Hepatocyte (in vitro differentiated cells): Measurements from ENCODE around the gene IL15. TPM values are rescaled to one million over a fixed set of nuclear protein-coding genes. Genes with fewer than 3 reads are reported as not detected.

Experiments
- DNase-seq: peaks from one replicate; pipeline ENCODE4 v3.0.0-alpha.2; 2016; ENCODE audit warnings: low spot score
- H2AFZ ChIP-seq: fragments of 200-600 bp; sonication (generic); 2 replicates; pipeline ENCODE4 v1.6.0; 2016; ENCODE audit warnings: antibody characterized with exemption, mild to moderate bottlenecking
- H3K27ac ChIP-seq: fragments of 200-600 bp; sonication (generic); 2 replicates; pipeline ENCODE4 v1.5.1; 2016; ENCODE audit warnings: mild to moderate bottlenecking
- H3K27me3 ChIP-seq: fragments of 200-600 bp; sonication (generic); 2 replicates; pipeline ENCODE4 v1.6.1; 2016
- H3K36me3 ChIP-seq: fragments of 200-600 bp; sonication (generic); replicated peaks from 2 replicates; pipeline ENCODE4 v1.5.1; 2016; ENCODE audit warnings: low read depth; ENCODE audit not compliant: insufficient read depth
- H3K4me1 ChIP-seq: fragments of 200-600 bp; sonication (generic); 2 replicates; pipeline ENCODE4 v1.5.1; 2016; ENCODE audit warnings: mild to moderate bottlenecking, moderate library complexity; ENCODE audit not compliant: insufficient read depth
- H3K4me2 ChIP-seq: fragments of 200-600 bp; sonication (generic); 2 replicates; pipeline ENCODE4 v1.6.0; 2016
- H3K4me3 ChIP-seq: fragments of 200-600 bp; sonication (generic); 2 replicates; pipeline ENCODE4 v1.5.1; 2016; ENCODE audit warnings: mild to moderate bottlenecking
- H3K79me2 ChIP-seq: fragments of 200-600 bp; sonication (generic); 2 replicates; pipeline ENCODE4 v1.6.0; 2017; ENCODE audit warnings: mild to moderate bottlenecking
- H3K9me2 ChIP-seq: fragments of 200-600 bp; sonication (generic); replicated peaks from 2 replicates; pipeline ENCODE4 v1.6.0; 2017; ENCODE audit warnings: mild to moderate bottlenecking; ENCODE audit not compliant: insufficient read depth
- H3K9me3 ChIP-seq: fragments of 200-600 bp; sonication (generic); 2 replicates; pipeline ENCODE4 v1.5.1; 2016; ENCODE audit warnings: low read depth, mild to moderate bottlenecking
- H4K20me1 ChIP-seq: fragments of 200-600 bp; sonication (generic); 2 replicates; pipeline ENCODE4 v1.6.0; 2016; ENCODE audit warnings: mild to moderate bottlenecking; ENCODE audit not compliant: insufficient read depth, poor library complexity, severe bottlenecking
- EZH2 ChIP-seq: fragments of 200-600 bp; sonication (generic); IDR thresholded peaks from 2 replicates; pipeline ENCODE4 v1.6.1; 2016; ENCODE audit warnings: antibody characterized with exemption, mild to moderate bottlenecking, borderline replicate concordance
- EZH2phosphoT487 ChIP-seq: fragments of 200-600 bp; sonication (generic); IDR thresholded peaks from one replicate; pipeline ENCODE4 v1.6.1; 2018; ENCODE audit warnings: antibody characterized with exemption, mild to moderate bottlenecking, low read depth, moderate library complexity; ENCODE audit not compliant: unreplicated experiment, severe bottlenecking
- WGBS: methylation state at CpG from one replicate; pipeline ENCODE4 v1.1.6; 2016; ENCODE audit warnings: low lambda C conversion rate; ENCODE audit errors: missing lambda C conversion rate; 5-methylcytosine and 5-hydroxymethylcytosine counted together
- polyA plus RNA-seq: library from polyadenylated mRNA; unstranded; fragments of >200 nt; fragmentation: Nextera tagmentation; extraction: Ambion mirVana; gene quantifications from 2 replicates; pipeline ENCODE4 v1.2.1, GENCODE V29; 2016
- total RNA-seq: library from RNA; depleted of rRNA; stranded (reverse); fragments of >200 nt; gene quantifications from 2 replicates; pipeline ENCODE4 v1.2.3, GENCODE V29; 2014
- TF ChIP-seq, protein P1 (sequence below): fragments of 200-600 bp; sonication (generic); IDR thresholded peaks from 2 replicates; pipeline ENCODE4 v1.5.1; 2016; ENCODE audit warnings: antibody characterized with exemption, mild to moderate bottlenecking; ENCODE audit not compliant: poor library complexity

Gene IL15
- total and polyA plus RNA-seq, 2 experiments from 2014 or later: 0.83 to 5.0 TPM

DNA sequence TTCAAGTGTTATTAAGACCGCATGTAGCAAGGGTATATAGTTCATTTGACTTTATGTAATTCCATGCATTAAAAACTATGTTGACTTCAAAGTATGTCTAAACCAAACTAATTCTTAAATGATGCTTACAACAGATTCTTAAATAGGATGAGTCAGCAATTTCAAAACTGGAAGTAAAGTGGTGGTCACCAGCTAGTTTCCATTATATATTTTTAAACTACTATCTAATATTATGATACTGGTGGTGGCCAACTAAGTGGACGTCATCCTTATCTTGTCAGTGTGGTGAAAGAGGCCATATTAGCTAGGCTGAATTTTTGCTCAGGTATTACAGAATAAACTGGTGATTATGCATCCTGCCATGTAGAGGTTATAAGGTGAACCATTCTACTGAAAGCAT, 1.2 kb downstream of the IL15 start:
- Histone ChIP-seq H3K79me2 (no peaks in the 10 kb centered on the region), H4K20me1 (no peaks in the 10 kb centered on the region), H2AFZ (no peak overlapping the region), H3K4me2 (peak overlapping the region; percentile 90), H3K27ac (no peak overlapping the region), H3K27me3 (peaks cover 12% of the 10 kb centered on the region), H3K4me1 (no peaks in the 10 kb centered on the region), H3K4me3 (no peak overlapping the region), H3K36me3 (no peaks in the 10 kb centered on the region), H3K9me3 (no peaks in the 10 kb centered on the region), H3K9me2 (no peaks in the 10 kb centered on the region)
- TF ChIP-seq EZH2 (no peak), EZH2phosphoT487 (no peak)
- TF ChIP-seq, protein P1, sequence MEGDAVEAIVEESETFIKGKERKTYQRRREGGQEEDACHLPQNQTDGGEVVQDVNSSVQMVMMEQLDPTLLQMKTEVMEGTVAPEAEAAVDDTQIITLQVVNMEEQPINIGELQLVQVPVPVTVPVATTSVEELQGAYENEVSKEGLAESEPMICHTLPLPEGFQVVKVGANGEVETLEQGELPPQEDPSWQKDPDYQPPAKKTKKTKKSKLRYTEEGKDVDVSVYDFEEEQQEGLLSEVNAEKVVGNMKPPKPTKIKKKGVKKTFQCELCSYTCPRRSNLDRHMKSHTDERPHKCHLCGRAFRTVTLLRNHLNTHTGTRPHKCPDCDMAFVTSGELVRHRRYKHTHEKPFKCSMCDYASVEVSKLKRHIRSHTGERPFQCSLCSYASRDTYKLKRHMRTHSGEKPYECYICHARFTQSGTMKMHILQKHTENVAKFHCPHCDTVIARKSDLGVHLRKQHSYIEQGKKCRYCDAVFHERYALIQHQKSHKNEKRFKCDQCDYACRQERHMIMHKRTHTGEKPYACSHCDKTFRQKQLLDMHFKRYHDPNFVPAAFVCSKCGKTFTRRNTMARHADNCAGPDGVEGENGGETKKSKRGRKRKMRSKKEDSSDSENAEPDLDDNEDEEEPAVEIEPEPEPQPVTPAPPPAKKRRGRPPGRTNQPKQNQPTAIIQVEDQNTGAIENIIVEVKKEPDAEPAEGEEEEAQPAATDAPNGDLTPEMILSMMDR: no peak
- 96% methylated on average over 2 of the region's 2 CpGs for WGBS
- DNase-seq: no peak

GRCh38 chr4:141638230-141638629, 1.8 kb downstream of the IL15 start:
- Histone ChIP-seq H3K9me3 (no peaks in the 10 kb centered on the region), H3K27me3 (peaks cover 12% of the 10 kb centered on the region), H3K4me3 (no peak overlapping the region), H2AFZ (no peak overlapping the region), H4K20me1 (no peaks in the 10 kb centered on the region), H3K9me2 (no peaks in the 10 kb centered on the region), H3K27ac (no peak overlapping the region), H3K4me1 (no peaks in the 10 kb centered on the region), H3K79me2 (no peaks in the 10 kb centered on the region), H3K4me2 (no peak overlapping the region), H3K36me3 (no peaks in the 10 kb centered on the region)
- WGBS: 92% methylated on average over 2 of the region's 2 CpGs
- DNase-seq: no peak
- TF ChIP-seq, protein P1: no peak
- TF ChIP-seq EZH2: no peak
- TF ChIP-seq EZH2phosphoT487: no peak

DNA sequence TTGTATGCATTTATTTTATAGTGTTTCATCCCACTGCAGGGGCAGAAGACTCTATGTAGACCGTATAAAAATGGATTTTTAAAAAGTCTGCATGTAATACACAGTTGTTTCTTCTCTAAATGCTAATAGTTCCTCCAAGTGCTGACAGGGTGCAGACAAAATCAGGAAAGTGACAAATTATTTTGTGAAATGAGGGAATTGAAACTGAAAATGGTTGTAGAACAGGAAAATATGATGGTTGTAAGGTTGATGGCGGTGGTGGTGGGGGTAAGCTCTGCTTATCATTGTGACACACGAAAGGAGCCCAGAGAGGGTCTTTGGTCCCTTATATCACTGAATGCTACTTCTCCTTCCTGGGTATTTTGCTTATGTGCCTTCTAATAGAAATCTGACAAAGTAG, 4.3 kb downstream of the IL15 start:
- H3K4me2 ChIP-seq: no peak overlapping the region
- no peaks in the 10 kb centered on the region for H3K36me3 ChIP-seq
- no peaks in the 10 kb centered on the region for H4K20me1 ChIP-seq
- H3K9me2 ChIP-seq: no peaks in the 10 kb centered on the region
- peaks cover 12% of the 10 kb centered on the region for H3K27me3 ChIP-seq
- no peak for DNase-seq
- TF ChIP-seq EZH2phosphoT487: no peak
- H3K4me1 ChIP-seq: no peaks in the 10 kb centered on the region
- H3K9me3 ChIP-seq: no peaks in the 10 kb centered on the region
- H3K27ac ChIP-seq: no peak overlapping the region
- 93% methylated on average over 3 of the region's 3 CpGs for WGBS
- no peak overlapping the region for H2AFZ ChIP-seq
- no peak overlapping the region for H3K4me3 ChIP-seq
- H3K79me2 ChIP-seq: no peaks in the 10 kb centered on the region

- no peaks in the 10 kb centered on the region for H3K79me2 ChIP-seq
- H2AFZ ChIP-seq: no peak overlapping the region
- no peaks in the 10 kb centered on the region for H3K36me3 ChIP-seq
- no peak overlapping the region for H3K27ac ChIP-seq
- no peak overlapping the region for H3K4me3 ChIP-seq
- H4K20me1 ChIP-seq: no peaks in the 10 kb centered on the region
- H3K27me3 ChIP-seq: peaks cover 12% of the 10 kb centered on the region
- no peak overlapping the region for H3K4me2 ChIP-seq
- no peaks in the 10 kb centered on the region for H3K9me3 ChIP-seq
- 98% methylated on average over 3 of the region's 3 CpGs for WGBS
- no peaks in the 10 kb centered on the region for H3K4me1 ChIP-seq
- no peak for DNase-seq
- TF ChIP-seq, protein P1: no peak
- no peak for TF ChIP-seq EZH2
- TF ChIP-seq EZH2phosphoT487: no peak
- no peaks in the 10 kb centered on the region for H3K9me2 ChIP-seq
These were observed 5.7 kb downstream of the IL15 start for GRCh38 chr4:141642063-141642462.
